GM12873 (cell line): ENCODE data around the gene PDYN.

Source experiments
- TF ChIP-seq, protein P1 (sequence below): IDR thresholded peaks from 2 replicates; pipeline ENCODE4 v1.5.1; 2012; ENCODE audit warnings: low read depth, mild to moderate bottlenecking, moderate library complexity, low read length, control low read depth; ENCODE audit not compliant: insufficient read depth; ENCODE audit errors: missing control alignments

PDYN gene

DNA sequence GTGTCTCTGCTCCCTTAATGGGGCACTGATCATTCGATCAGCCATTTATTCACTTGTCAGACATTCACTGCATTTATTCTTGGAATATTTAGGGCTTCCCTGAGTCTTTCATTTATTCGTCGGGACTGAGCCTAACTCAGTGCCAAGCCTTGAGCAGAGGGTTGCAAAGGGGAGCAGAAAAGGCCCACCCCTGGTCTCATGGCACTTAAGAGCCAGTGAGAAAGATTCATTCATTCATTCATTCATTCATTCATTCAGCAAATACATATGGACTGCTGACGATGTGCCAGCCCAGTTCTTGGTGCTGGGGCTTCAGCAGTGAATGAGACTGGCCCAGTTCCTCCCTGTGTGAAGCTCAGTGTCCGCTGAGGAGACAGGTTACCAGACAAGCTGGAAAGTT, 62.0 kb downstream of the PDYN start:
- TF ChIP-seq, protein P1, sequence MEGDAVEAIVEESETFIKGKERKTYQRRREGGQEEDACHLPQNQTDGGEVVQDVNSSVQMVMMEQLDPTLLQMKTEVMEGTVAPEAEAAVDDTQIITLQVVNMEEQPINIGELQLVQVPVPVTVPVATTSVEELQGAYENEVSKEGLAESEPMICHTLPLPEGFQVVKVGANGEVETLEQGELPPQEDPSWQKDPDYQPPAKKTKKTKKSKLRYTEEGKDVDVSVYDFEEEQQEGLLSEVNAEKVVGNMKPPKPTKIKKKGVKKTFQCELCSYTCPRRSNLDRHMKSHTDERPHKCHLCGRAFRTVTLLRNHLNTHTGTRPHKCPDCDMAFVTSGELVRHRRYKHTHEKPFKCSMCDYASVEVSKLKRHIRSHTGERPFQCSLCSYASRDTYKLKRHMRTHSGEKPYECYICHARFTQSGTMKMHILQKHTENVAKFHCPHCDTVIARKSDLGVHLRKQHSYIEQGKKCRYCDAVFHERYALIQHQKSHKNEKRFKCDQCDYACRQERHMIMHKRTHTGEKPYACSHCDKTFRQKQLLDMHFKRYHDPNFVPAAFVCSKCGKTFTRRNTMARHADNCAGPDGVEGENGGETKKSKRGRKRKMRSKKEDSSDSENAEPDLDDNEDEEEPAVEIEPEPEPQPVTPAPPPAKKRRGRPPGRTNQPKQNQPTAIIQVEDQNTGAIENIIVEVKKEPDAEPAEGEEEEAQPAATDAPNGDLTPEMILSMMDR = no peak

DNA sequence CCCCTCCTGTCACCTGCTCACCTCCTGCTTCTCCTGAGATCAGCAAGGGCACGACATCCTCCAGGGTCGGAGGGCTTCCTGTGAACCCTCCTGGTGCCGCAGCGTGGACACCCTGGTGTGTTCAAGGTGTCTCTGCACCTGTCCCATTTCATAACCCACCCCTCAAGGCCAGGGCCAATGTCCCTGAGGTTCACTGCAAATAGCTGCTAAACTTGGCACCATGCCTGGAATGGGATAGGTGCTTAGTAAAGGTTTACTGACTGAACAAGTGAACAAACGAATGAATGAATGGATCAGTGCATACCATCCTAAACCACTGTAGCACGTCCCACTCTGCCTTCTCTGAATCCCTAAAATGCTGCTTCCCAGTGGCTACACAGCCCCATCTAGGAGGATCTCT, 63.7 kb downstream of the PDYN start:
- TF ChIP-seq, protein P1 = no peak

DNA sequence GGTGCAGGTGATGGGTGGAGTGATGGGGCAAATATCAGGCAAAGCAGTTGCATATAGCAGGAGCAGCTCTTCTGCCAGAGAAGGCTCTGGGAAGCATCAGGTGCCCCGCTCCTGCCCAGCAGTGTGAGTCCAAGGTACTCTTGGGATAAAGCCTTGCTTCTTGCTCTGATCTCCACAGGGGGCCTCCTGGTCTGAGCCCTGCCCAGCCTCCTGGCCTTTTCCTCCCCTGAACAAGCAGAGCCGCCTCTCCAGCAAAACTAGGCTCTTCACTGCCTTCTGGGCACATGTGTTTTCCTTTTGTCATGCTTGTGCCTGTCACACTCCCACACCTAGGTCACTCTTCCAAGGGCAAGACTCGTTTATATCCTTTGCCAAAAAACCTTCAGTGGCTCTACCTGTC, 64.4 kb downstream of the PDYN start:
- TF ChIP-seq, protein P1 = no peak

DNA sequence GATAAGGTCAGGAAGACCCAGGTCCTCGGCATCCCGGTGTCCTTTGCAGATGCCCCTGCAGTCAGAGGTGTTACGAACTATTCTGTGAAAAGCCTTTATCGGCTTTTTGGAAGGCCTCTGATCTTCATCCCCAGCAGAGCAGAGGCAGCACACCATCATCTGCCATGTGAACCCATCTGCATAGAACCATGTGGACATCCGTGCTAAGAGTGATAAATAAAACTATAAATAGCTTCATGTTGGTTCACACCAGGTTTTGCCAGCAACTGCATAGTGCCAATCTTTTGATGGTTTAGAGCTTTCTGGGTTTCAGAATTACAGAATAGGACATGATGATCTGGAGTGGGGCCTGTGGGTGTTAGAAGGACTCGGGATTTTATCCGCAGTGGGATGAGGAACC, 65.1 kb downstream of the PDYN start:
- TF ChIP-seq, protein P1 = no peak
